Measurements from ENCODE around the gene FAM234A. TPM values are rescaled to one million over a fixed set of nuclear protein-coding genes. Genes with fewer than 3 reads are reported as not detected.

FAM234A gene
- total RNA-seq, 1 experiment from 2014 or later: 94.9 TPM

GRCh38 chr16:252366-253337 lies 18.0 kb downstream of the FAM234A start:
- Histone ChIP-seq H3K18ac (ENCODE audit: insufficient read length, low read depth, low read length) (no peak overlapping the region), H2AK5ac (ENCODE audit: insufficient read length, low read length) (no peak overlapping the region), H3K56ac (ENCODE audit: insufficient read length, low read depth, low read length) (no peak overlapping the region), H2BK20ac (ENCODE audit: low read depth, low read length, poor library complexity, severe bottlenecking) (no peak overlapping the region), H3K4me1 (ENCODE audit: insufficient read depth, low read length) (no peaks in the 10 kb centered on the region), H3K27ac (ENCODE audit: insufficient read length, low read depth, low read length) (no peak overlapping the region), H2BK12ac (ENCODE audit: insufficient read length, low read depth, low read length) (no peak overlapping the region), H2AFZ (ENCODE audit: low read length) (no peak overlapping the region), H3K9me3 (ENCODE audit: control insufficient read depth, low read depth, low read length) (no peaks in the 10 kb centered on the region), H3K23ac (ENCODE audit: insufficient read length, low read depth, low read length) (no peak overlapping the region), H4K8ac (replicated peaks; ENCODE audit: insufficient read length, low read depth, low read length) (no peak overlapping the region), H3K9ac (ENCODE audit: extremely low read depth, insufficient read length, low read length) (no peak overlapping the region), H4K20me1 (ENCODE audit: control insufficient read depth, insufficient read depth, insufficient read length) (no peaks in the 10 kb centered on the region), H3K4ac (ENCODE audit: low read depth, low read length) (no peak overlapping the region), H3K79me1 (ENCODE audit: insufficient read depth, low read depth, low read length, poor library complexity, severe bottlenecking) (no peaks in the 10 kb centered on the region), H4K5ac (ENCODE audit: insufficient read length, low read depth, low read length) (no peak overlapping the region), H3K23me2 (ENCODE audit: insufficient read length, low read depth, low read length, poor library complexity, severe bottlenecking) (no peaks in the 10 kb centered on the region), H3K14ac (ENCODE audit: insufficient read depth, low read length) (no peak overlapping the region), H3K27me3 (ENCODE audit: insufficient read depth, low read length) (no peaks in the 10 kb centered on the region), H4K91ac (ENCODE audit: insufficient read length, low read depth, low read length) (no peak overlapping the region), H2BK5ac (ENCODE audit: insufficient read length, low read length) (no peak overlapping the region), H2BK120ac (ENCODE audit: low read depth, low read length, poor library complexity, severe bottlenecking) (no peak overlapping the region), H2BK15ac (ENCODE audit: low read depth, low read length) (no peak overlapping the region), H3T11ph (ENCODE audit: low read length) (no peak overlapping the region), H3K4me2 (ENCODE audit: insufficient read depth, insufficient read length, low read length) (no peak overlapping the region), H3K79me2 (ENCODE audit: insufficient read depth, low read length) (no peaks in the 10 kb centered on the region)
- H3K4me3 Mint-ChIP-seq: no peak overlapping the region
- H3K27ac Mint-ChIP-seq: peak overlapping the region in 2 of 3 experiments; percentile 30 to 82; a peak in 2 of 7 replicates
- WGBS (ENCODE audit: extremely low coverage, insufficient read length, low lambda C conversion rate): no CpG with 5 or more reads among the region's 30 CpGs
- H3K36me3 Mint-ChIP-seq (ENCODE audit: insufficient read depth in 1 of 3, low read depth in 3 of 3): peaks cover 12 to 50% (median 43%) of the 10 kb centered on the region in 3 experiments; a peak in 6 of 7 replicates
- no peaks in the 10 kb centered on the region for H3K9me3 Mint-ChIP-seq
- H3K4me1 Mint-ChIP-seq: no peaks in the 10 kb centered on the region
- TF ChIP-seq CTCF (conservative IDR thresholded peaks at IDR 0.05): no peak
- no peaks in the 10 kb centered on the region for H3K27me3 Mint-ChIP-seq (ENCODE audit: low read depth)
- DNase-seq: no peak

Data from H9 (cell line).